SU-DHL-6 (cell line): ENCODE results near the gene TRMT6.

Experiments
- H2AFZ ChIP-seq: fragments of 200-600 bp; sonication (generic); 2 replicates; pipeline ENCODE4 v1.6.1; 2014; ENCODE audit warnings: low read depth, mild to moderate bottlenecking, moderate library complexity, mixed read lengths, antibody characterized with exemption, low read length; ENCODE audit not compliant: severe bottlenecking
- H3F3A ChIP-seq: fragments of 200-600 bp; shearing (Covaris generic); 2 replicates; pipeline ENCODE4 v1.6.0; 2016; ENCODE audit warnings: antibody characterized with exemption, mild to moderate bottlenecking; ENCODE audit not compliant: insufficient read depth
- H3K27ac ChIP-seq: fragments of 200-600 bp; sonication (generic); 2 replicates; pipeline ENCODE4 v1.5.1; 2016; ENCODE audit warnings: low read depth, mild to moderate bottlenecking, low read length, moderate library complexity, mixed read lengths
- H3K27me3 ChIP-seq: fragments of 200-600 bp; sonication (generic), shearing (Covaris generic); 2 replicates; pipeline ENCODE4 v1.6.0; 2014; ENCODE audit warnings: mild to moderate bottlenecking, low read length
- H3K36me3 ChIP-seq: fragments of 200-600 bp; sonication (generic); 2 replicates; pipeline ENCODE4 v1.6.1; 2014; ENCODE audit warnings: mild to moderate bottlenecking, low read length, mixed read lengths
- H3K4me2 ChIP-seq: fragments of 300-600, 200-600 bp; shearing (Covaris generic), sonication (generic); 2 replicates; pipeline ENCODE4 v1.6.0; 2014; ENCODE audit warnings: low read length, low read depth, mild to moderate bottlenecking; ENCODE audit not compliant: poor library complexity, severe bottlenecking
- H3K4me3 ChIP-seq: fragments of 200-600 bp; sonication (generic); 2 replicates; pipeline ENCODE4 v1.5.1; 2014; ENCODE audit warnings: antibody characterized with exemption, low read length, mild to moderate bottlenecking, mixed read lengths; ENCODE audit not compliant: insufficient read depth, poor library complexity, severe bottlenecking
- H3K79me2 ChIP-seq: fragments of 200-600 bp; sonication (generic); 2 replicates; pipeline ENCODE4 v1.6.1; 2014; ENCODE audit warnings: mild to moderate bottlenecking, low read length, moderate library complexity; ENCODE audit not compliant: insufficient read depth
- H3K9ac ChIP-seq: fragments of 200-600 bp; sonication (generic); 2 replicates; pipeline ENCODE4 v1.7.0; 2014; ENCODE audit warnings: mild to moderate bottlenecking, low read length
- H3K9me2 ChIP-seq: fragments of 200-600 bp; sonication (generic); replicated peaks from 2 replicates; pipeline ENCODE4 v1.6.1; 2014; ENCODE audit warnings: low read length; ENCODE audit not compliant: insufficient read depth
- H3K9me3 ChIP-seq: fragments of 200-600 bp; sonication (generic); 2 replicates; pipeline ENCODE4 v1.6.1; 2014; ENCODE audit warnings: low read length, mixed read lengths; ENCODE audit not compliant: insufficient read depth
- H4K20me1 ChIP-seq: fragments of 200-600 bp; sonication (generic); 2 replicates; pipeline ENCODE4 v1.6.1; 2014; ENCODE audit warnings: low read depth, mild to moderate bottlenecking, antibody characterized with exemption, low read length, moderate library complexity, mixed read lengths
- EZH2phosphoT487 ChIP-seq: fragments of 200-600 bp; sonication (generic), shearing (Covaris generic); conservative IDR thresholded peaks from 2 replicates; pipeline ENCODE4 v1.6.1; 2018; ENCODE audit warnings: mild to moderate bottlenecking, antibody characterized with exemption, low read length, moderate library complexity, mixed read lengths
- TF ChIP-seq, protein P1 (sequence below): fragments of 200-600 bp; sonication (generic); IDR thresholded peaks from one replicate; pipeline ENCODE4 v1.5.1; 2017; ENCODE audit warnings: antibody characterized with exemption, mild to moderate bottlenecking, low read length, moderate library complexity; ENCODE audit not compliant: insufficient read depth, poor library complexity, severe bottlenecking

Gene TRMT6

DNA sequence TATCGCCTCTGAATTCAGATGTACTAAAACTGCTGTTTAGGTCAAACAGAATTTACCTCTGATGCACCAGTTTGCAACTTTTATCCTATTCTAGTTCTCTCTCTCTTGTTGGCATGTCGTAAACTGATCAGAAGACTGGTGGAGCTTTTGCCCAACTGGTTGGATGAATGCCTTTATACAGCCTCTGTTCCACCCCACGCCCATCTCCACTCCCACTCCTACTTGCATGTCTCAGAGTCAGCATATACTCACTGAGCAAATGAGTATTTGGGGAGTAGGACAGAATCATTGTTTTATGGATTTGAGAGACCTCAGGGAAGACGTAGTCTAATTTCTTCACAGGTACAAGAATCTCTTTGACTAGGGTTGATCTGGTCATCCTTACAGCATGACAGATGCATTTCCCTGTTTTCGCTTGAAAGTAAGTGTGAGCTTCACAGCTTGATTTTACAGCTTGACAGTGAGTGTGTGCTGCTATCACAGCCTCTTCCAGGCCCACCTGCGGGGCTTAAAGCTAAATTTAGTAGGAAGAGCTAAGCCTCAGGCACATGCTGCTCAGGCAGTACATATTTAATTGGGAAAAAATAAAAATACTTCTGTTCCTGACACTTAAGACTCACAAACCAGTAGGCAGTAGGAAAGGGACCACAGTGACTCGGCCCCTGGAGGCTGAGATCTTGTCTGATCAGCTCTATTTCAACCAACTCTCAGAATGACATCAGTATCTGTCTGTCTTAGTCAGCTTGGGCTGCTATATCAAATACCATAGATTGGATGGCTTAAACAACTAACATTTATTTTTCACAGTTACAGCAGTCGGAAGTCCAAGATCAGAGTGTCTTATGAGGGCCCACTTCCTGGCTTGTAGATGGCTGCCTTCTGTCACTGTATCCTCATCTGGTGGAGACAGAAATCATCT lies 30.4 kb downstream of the TRMT6 start:
- H3K9me2 ChIP-seq: no peaks in the 10 kb centered on the region
- H3K9ac ChIP-seq: no peak overlapping the region
- no peaks in the 10 kb centered on the region for H3K79me2 ChIP-seq

DNA sequence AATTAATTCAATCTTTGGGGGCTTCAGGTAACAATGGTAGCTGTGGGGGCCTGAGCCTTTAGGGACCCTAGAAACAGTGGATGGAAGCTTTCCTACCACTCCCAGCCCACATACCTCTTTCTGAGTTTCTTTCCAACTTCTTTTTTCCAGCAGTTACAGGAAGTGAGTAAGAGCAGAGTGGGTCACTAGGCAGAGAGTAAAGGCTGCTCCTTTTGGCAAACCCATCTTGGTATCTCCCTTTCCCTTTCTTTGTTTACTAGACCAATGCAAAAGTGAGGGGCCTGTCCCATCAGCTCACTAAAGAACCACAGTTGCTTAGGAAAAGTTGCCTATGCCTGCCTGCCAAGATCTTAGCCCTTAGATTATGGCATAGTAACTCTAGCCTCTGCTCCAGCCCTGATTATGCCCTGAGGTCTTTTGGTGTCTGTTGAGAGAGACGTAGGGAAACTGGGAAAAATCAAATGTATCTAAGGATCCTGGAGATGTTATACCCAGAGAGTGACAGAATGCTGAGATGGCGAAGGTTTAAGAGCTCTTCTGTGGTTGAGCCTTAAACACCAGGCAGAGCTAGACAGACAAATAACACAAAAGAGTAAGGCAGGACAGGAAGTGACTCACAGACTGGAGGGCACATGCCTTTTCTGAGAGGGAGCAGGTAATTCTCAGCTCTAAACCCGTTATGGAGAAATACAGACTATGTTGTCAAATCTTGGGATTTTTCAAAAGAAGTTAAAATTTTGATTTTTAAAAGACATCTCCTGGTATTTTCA lies 31.3 kb downstream of the TRMT6 start:
- no peaks in the 10 kb centered on the region for H3K9me3 ChIP-seq
- H3K9me2 ChIP-seq: no peaks in the 10 kb centered on the region
- H3K4me3 ChIP-seq: no peak overlapping the region
- no peak overlapping the region for H2AFZ ChIP-seq
- no peak overlapping the region for H3K4me2 ChIP-seq
- no peaks in the 10 kb centered on the region for H4K20me1 ChIP-seq
- no peak overlapping the region for H3K27ac ChIP-seq
- no peaks in the 10 kb centered on the region for H3K36me3 ChIP-seq
- no peaks in the 10 kb centered on the region for H3K27me3 ChIP-seq
- no peaks in the 10 kb centered on the region for H3F3A ChIP-seq
- TF ChIP-seq, protein P1, sequence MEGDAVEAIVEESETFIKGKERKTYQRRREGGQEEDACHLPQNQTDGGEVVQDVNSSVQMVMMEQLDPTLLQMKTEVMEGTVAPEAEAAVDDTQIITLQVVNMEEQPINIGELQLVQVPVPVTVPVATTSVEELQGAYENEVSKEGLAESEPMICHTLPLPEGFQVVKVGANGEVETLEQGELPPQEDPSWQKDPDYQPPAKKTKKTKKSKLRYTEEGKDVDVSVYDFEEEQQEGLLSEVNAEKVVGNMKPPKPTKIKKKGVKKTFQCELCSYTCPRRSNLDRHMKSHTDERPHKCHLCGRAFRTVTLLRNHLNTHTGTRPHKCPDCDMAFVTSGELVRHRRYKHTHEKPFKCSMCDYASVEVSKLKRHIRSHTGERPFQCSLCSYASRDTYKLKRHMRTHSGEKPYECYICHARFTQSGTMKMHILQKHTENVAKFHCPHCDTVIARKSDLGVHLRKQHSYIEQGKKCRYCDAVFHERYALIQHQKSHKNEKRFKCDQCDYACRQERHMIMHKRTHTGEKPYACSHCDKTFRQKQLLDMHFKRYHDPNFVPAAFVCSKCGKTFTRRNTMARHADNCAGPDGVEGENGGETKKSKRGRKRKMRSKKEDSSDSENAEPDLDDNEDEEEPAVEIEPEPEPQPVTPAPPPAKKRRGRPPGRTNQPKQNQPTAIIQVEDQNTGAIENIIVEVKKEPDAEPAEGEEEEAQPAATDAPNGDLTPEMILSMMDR: no peak
- TF ChIP-seq EZH2phosphoT487: no peak
- H3K79me2 ChIP-seq: no peaks in the 10 kb centered on the region
- no peak overlapping the region for H3K9ac ChIP-seq

More for the DNA sequence above, 30.4 kb downstream of the TRMT6 start:
- Histone ChIP-seq H2AFZ (no peak overlapping the region), H3K27ac (no peak overlapping the region), H3F3A (no peaks in the 10 kb centered on the region), H3K4me3 (no peak overlapping the region), H4K20me1 (no peaks in the 10 kb centered on the region), H3K27me3 (no peaks in the 10 kb centered on the region), H3K9me3 (no peaks in the 10 kb centered on the region), H3K36me3 (no peaks in the 10 kb centered on the region), H3K4me2 (no peak overlapping the region)
- TF ChIP-seq, protein P1: no peak
- no peak for TF ChIP-seq EZH2phosphoT487

DNA sequence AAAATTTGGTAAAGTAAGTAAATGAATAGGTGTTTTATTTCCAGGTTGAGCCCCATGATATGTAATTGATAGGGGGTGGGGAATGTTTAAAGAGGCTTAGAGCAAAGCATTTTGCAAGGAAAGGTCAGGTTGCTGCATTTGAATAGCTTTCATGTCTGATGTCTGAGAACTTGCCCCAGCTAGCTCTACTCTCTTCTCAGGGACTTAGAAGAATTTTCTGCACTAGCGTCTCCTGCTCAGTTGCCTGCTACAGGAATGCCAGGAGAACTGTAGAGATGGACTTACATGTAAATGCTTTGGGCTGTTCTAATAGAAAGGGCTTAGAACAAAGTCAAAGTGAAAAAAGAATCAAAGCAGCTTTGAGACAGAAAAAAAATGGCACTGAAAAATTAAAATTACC lies 35.5 kb downstream of the TRMT6 start:
- no peaks in the 10 kb centered on the region for H3K9me2 ChIP-seq
- H3K79me2 ChIP-seq: no peaks in the 10 kb centered on the region
- peaks cover 5% of the 10 kb centered on the region; the same call in 1 of the 2 replicates for H3F3A ChIP-seq
- H3K9me3 ChIP-seq: no peaks in the 10 kb centered on the region
- no peak overlapping the region for H3K9ac ChIP-seq
- no peak overlapping the region for H3K27ac ChIP-seq
- H3K36me3 ChIP-seq: no peaks in the 10 kb centered on the region
- H3K4me2 ChIP-seq: no peak overlapping the region
- no peak overlapping the region for H3K4me3 ChIP-seq
- no peak overlapping the region for H2AFZ ChIP-seq
- TF ChIP-seq EZH2phosphoT487: no peak
- TF ChIP-seq, protein P1: no peak
- no peaks in the 10 kb centered on the region for H3K27me3 ChIP-seq
- no peaks in the 10 kb centered on the region for H4K20me1 ChIP-seq
